HG03571 (cell line): ENCODE results near the gene TRABD.
"Not testable (repeated sequence)": the region's sequence is repeated elsewhere in the genome, so short reads cannot be mapped to it uniquely, and the experiment has no call there.

Experiments
- ATAC-seq: cut with Tn5 transposase; IDR thresholded peaks from one replicate; pipeline ENCODE4 v1.9.1; 2021; ENCODE audit not compliant: unreplicated experiment

Gene TRABD

DNA sequence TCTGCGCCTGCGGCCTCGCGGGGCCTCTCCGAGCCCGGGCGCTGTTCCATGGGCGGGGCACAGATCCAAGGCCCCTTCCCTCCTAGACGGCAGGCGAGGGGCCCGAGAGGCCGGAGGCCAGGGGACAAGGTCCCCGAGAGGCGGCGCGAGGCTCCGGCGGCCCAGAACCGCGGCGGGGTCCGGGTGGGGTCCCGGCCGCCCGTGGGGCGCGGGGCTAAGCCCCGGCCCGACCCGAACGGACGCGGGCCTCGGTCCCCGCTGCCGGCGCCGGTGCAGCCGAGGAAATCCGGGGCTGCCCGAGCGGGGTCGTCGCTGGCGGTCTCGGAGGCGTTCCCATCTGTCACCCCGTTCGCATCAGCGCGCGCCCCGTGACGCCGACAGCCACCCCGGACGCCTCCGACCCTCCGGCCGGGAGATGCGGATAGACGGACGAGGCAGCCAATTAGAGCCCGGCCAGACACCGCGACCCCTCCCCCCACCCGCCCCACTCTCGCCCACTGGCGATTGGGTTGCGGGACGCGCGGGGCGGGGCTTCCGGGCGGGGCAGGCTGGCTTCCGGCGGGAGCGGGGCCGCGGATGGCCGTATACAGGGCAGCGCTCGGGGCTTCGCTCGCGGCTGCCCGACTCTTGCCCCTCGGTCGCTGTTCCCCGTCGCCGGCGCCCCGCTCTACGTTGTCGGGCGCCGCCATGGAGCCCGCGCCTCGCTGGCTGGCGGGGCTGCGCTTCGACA is 14.9 kb downstream of the TRABD start, which contains the start of gene SELENOO:
TSS of gene SELENOO (plus strand) at position 551 of the 730 bp plus-strand sequence. CDS start at position 577, 26 bp downstream.
- peak; percentile 60 for ATAC-seq

DNA sequence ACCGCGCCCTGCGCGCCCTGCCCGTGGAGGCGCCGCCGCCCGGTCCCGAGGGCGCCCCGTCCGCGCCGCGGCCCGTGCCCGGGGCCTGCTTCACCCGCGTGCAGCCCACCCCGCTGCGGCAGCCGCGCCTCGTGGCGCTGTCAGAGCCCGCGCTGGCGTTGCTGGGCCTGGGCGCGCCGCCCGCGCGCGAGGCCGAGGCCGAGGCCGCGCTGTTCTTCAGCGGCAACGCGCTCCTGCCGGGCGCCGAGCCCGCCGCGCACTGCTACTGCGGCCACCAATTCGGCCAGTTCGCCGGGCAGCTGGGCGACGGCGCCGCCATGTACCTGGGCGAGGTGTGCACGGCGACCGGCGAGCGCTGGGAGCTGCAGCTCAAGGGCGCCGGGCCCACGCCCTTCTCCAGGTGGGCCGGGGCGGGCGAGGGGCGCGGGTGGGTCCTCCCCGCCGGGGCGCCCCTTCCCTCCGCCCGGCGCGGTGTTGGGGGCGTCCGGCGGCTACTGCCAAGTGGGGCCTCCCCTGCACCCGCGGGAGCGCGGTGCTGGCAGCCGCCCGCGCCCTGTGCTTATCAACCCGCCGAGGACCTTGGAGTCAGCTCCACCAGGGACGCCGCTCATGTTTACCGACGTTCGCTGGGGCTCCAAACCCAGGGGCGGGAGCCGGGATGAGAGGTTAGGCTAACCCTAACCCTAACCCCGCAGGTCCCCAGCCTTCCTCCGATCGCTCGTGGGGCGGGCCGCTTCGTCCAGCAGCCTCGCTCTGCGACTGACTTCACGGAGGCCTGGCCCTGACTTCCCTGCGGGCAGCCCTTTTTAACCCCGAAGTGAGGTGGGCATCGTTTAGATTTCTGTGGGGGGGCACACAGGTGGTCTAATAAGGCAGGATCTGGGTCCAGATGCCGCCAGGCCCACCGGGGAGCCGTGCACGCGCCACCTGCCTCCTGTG is 15.7 kb downstream of the TRABD start:
- ATAC-seq, result peak; percentile 12

DNA sequence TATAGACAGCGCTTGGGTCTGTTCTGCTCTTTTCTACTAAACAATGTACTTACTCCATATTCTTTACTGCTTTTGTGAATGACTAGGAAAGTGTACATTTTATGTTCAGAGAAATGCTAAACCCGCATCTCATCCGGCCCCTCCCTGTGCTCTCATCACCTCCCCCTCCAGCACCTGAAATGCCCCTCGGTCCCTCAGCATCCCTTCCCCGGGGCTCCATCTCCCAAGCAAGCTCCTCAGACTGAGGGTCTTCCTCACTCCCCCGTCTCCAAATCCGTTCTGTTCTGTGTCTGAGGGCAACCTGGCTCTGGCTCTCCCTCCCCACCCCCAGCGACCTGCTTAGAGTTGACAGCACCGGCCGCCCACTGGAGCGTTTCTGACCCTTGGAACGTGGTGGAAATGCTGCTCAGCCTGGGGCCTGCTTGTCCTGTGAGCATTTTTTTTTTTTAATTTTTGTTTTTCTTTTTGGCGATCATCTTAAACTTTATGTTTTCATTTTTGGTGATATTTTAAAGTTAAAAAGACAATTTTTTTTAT is 16.5 kb downstream of the TRABD start:
- ATAC-seq, result no peak

DNA sequence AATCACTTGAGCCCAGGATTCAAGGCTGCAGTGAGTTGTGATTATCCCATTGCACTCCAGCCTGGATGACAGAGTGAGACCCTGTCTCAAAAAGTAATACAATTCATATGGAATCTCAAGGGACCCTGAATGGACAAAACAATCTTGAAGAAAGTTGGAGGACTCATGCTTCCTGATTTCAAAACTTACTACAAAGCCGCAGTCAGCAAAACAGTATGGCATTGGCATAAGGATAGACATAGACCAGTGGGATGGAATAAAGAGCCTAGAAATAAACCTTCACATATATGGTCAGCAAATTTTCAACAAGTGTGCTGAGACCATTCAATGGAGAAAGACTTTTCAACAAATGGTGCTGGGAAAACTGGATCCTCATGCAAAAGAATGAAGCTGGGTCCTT is 17.6 kb downstream of the TRABD start:
- ATAC-seq, result no peak

DNA sequence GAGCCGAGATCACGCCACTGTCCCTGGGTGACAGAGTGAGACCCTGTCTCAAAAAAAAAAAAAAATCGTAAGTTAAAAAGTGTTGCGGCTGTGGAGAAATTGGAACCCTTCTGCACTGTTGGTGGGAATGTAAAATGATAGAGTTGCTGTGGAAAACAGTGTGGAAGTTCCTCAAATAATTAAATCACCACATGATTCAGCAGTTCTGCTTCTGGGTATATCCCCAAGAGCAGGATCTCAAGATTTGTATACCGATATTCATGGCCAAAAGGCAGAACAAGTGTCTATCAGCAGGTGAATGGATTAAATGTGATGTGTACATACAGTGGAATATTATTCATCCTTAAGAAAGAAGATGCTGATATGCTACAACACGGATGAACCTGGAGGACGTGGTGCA is 18.9 kb downstream of the TRABD start:
- ATAC-seq, result no peak

DNA sequence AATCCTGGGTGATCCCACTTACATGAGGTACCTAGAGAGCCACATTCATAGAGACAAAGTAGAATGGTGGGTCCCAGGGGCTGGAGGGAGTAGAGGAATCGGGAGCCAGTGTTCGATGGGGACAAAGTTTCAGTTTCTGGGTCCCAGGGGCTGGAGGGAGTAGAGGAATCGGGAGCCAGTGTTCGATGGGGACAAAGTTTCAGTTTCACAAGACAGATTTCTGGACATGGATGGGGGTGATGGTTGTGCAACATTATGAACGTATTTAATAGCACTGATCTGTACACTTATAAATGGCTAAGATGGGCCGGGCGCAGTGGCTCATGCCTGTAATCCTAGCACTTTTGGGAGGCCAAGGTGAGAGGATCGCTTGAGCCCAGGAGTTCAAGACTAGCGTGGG is 19.3 kb downstream of the TRABD start:
- not testable (repeated sequence) for ATAC-seq

DNA sequence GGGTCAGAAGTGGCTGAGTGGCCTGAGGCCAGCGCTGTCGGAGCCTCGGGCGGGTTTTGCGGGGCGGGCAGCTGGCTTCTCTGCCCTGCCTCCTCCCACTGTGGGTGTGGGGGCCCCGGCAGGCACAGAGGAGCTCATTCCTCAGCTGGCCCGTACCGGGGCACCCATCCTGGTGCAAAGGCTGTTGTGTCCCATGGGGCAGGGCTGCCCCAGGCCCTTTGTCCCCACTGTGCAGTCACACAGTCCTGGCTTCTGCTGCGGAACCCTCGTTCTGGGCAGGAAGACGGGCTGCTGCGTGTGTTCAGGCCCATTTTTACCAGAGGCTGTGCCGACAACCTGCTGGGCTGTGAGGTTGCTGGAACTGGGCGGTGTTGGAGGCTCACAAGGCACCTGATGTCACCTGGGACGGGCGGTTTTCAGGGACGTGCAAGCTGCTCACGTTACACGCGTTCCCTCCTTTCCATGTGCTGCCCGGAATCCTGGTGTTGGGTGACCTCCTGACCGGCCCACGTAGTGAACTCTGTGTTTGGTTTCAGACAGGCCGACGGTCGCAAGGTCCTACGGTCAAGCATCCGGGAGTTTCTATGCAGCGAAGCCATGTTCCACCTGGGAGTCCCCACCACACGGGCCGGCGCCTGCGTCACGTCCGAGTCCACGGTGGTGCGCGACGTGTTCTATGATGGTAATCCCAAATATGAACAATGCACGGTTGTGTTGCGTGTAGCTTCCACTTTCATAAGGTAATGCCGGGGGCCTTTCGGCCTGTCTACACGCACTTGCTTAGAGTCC is 20.3 kb downstream of the TRABD start:
- no peak for ATAC-seq

DNA sequence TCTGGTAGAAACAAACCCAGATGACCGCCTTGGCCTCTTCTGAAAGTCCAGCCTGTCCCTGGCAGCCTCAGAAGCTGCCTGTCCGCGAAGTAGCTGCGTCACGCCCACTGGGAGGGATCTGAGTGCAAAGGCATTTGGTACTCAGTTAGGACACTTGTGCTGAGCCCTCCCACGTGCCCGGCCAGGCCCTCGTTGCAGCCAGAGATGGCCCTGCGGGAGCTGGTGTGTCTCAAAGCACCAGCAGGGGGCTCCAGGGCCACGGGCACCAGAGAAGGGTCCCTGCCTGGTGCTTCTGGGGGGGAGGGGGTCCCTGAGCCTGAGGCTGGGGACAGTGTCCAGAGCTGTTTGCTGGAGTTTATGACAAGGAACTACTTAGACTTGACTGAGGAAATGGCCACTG is 20.9 kb downstream of the TRABD start:
- no peak for ATAC-seq

DNA sequence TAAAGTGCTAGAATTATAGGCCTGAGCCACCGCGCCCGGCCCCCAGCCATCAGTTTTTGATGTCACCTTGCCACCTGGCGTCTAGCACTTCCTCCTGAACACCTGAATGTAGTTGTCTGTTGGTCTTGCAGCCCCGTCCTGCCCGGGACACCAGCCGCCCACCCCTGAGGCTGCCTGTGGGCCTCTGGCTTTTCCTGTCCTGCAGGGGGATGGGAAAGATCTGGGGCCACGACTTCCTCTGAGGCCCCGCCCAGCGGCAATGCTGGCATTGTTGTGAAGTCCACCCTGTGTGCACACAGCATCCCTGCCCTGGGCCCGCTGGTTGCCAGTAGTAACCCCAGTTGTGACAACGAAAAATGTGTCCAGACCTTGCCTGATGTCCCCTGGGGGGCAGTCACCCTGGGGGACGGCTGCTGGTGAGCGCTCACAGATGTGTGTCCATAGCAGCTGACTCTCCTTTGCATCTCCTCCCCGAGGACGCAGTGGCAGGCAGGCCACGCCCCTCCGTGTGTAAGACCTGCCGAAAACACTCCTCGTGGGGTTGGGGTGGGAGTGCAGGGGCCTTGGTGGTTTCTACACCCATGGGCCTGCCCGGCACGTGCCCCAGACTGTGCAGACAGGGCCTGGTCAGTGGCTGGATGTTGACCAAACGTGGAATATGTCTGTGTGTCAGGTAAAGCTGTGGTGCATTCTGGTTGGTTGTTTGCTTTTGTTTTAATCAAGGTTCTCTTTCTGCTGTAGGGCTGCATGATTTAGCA is 21.8 kb downstream of the TRABD start:
- ATAC-seq, result no peak

DNA sequence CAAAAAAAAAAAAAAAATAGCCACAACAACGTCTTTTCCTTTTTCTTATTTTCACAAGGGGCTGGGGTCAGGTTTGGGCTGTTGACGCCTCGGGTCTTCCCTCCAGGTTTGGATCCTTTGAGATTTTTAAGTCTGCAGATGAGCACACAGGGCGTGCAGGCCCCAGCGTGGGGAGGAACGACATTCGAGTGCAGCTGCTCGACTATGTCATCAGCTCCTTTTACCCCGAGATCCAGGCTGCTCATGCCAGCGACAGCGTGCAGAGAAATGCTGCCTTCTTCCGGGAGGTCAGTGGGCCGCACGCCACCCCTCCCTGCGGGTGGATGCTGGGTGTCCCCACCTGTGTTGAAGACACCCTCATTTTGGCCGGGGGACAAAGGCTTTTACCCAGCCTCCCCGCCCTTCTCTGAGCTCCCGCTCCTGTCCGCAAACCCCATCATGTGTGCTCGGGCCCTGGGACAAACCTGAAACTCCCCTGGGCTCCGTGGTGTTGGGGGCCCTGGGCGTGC is 22.8 kb downstream of the TRABD start:
- no peak for ATAC-seq

DNA sequence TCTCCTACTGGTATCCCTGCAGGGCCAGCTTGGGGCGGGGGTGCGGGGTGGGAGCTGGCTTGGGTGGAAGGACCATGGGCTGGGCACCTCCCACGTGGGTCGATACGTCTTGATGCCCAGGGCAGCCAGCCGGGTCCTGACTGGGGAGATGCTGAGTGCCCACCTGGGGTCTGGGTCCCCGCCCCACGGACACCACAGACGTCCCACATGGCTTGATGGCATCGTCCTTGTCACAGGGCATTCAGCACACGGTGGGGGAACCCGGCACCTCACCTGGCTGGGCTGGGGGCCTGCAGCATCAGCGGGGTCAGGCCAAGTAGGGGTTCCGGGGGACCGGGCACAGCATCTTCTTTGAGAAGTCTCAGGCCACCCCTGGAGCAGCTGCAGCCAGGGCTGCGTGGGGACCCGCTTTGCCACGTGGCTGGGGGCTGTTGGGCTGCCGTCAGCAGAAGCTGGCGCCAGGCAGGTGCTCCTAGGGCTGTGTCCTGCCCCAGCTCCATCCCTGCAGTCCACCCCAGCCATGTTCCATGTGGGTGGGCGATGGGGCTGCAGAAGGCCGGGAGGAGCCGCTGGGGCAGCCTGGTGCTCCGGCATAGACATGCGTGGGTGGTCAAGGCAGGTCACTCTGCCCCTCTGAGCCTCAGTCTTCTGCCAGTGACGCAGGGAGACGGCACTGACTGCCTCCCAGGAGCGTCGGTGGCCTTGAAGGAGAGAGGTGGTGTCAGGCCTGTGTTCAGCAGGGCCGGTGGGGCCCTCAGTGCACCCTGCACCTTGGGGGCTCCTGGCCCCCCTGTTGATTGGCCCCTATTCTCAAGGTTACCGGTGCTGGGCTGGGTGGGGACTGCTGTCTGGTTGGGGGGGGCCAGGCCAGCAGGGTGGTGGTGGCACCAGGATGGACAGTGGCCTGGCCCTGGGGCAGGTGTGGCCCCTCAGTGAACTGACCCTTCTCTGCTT is 23.5 kb downstream of the TRABD start:
- no peak for ATAC-seq

DNA sequence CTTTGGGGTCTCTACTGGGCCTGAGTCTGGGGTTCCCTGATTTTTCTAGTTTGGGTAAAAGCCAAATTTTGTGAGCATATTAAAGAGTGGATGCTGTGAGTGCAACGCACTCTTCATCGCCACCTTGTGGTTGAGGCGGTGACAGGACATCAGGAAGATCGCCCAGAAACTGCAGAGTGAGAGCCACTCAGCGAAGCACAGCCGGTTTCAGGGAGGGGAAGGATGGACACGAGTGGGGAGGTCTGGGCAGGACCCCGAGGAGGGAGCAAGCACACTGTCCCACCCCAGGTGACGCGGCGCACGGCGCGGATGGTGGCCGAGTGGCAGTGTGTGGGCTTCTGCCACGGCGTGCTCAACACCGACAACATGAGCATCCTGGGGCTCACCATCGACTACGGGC is 24.2 kb downstream of the TRABD start:
- no peak for ATAC-seq

DNA sequence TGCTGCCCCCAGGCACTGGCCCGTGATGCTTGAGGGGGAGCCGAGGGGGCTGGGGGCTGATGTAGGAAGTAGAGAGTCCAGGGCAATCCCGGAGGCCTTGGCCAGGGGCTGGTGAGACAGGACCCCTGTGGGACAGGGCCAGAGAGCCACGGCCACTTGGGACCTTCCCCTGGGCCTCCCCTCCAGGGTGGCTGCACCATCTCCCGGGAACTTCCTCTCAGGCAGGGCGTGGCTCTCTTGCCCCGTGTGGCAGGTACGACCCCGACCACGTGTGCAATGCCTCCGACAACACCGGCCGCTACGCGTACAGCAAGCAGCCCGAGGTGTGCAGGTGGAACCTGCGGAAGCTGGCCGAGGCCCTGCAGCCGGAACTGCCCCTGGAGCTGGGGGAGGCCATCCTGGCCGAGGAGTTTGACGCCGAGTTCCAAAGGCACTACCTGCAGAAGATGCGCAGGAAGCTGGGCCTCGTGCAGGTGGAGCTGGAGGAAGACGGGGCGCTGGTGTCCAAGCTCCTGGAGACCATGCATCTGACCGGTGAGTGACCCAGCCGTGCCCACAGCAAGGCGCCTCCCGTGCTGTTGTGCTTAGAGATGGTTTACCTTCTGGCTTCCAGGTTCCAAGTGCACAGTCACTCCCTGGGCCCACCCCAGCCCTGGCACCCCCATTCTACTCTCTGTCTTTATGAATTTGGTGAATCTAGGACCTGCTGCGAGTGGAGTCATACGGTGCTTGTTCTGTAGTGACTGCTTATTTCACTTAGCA is 24.8 kb downstream of the TRABD start:
- ATAC-seq, result no peak

DNA sequence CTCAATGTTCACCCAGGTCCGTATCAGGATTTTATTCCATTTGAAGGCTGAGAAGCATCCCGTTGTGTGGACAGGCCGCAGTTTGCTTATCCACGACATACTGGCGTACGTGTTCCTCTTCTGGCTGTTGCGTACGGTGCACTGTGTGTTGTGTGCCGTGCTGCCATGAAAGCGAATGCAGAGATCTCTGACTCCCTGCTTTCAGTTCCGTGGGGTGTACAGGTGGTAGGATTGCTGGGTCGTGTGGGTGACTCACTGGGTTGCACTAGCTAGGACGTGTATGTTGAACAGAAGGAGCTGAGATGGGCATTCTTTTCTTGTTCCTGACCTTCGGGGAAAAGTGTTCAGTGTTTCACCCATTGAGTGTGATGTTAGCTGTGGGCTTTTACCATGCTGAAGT is 25.4 kb downstream of the TRABD start:
- ATAC-seq, result no peak

DNA sequence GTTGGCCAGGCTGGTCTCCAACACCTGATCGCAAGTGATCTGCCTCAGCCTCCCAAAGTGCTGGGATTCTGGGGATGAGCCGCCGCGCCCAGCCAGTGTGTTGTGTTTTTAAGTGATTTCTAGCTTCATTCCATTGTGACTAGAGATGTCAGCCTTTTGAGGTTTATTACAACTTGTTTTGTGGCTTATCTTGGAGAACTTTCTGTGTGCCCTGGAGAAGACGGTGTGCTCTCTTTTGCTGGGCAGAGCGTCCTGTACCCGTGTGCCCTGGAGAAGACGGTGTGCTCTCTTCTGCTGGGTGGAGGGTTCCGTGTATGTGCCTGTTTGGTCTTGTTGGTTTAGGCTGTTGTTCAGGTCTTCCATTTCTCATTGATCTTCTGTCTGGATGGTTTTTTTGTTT is 27.6 kb downstream of the TRABD start:
- ATAC-seq, result no peak

DNA sequence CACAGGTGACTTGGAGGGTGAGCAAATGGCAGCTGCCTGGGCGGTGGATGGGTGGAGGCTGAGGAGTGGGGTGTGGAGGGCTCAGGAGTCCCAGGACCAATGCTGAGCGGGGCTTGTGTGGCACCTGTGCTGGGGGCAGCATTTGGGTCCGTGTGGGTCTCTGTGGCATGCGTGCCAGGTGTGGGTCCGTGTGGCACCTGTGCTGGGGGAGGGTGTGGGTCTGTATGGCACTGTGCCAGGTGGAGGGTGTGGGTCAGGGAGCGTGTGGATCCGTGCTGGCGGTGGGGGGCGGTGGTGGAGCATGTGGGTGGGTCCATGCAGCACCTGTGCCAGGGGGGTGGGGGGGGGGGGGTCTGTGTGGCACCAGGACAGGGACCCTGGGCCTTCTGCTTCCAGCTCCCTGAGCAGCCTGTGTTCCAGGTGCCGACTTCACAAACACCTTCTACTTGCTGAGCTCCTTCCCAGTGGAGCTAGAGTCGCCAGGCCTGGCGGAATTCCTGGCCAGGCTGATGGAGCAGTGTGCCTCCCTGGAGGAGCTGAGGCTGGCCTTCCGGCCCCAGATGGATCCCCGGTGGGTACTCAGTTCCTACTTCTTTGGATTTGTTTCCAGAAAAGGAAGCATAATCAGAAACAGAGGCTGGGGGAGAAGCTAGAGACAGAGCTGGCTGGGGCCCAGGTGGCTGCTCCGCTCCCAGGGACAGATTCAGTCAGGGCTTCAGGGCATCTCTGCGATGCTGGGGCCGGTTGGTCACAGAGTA is 29.8 kb downstream of the TRABD start:
- no peak for ATAC-seq

DNA sequence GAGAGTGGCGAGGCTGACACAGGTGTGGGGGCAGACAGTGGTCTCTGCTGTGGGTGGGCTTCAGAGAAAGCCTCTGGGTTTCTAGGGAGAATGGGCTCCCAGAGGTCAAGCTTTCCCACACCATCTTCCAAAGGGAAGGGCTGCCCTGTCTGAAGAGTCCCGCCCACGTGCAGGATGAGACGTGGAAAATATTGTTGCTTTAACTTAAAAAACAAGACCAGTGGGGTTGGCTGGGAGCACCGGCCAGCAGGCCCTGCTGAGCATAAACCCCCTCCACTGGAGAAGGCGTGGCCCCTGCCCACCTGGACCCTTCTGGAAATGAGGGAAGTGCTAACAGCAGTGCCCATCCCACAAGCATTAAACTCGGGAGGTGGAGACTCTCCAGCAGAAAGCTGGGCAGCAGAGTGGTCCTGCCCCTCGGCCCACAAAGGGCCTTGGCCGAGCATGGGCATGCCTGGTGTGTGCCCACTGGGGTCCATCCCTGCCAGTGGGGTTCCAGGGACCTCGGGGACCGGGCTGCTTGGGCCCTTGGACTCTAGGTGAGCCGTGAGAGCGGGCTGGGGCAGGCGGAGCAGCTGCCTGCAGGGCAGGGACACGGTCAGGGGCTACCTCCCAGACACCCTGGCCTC is 30.5 kb downstream of the TRABD start:
- no peak for ATAC-seq
